ENCODE results near the gene OLFM1. TPM values are rescaled to one million over a fixed set of nuclear protein-coding genes. Genes with fewer than 3 reads are reported as not detected.
"Not testable (repeated sequence)": the region's sequence is repeated elsewhere in the genome, so short reads cannot be mapped to it uniquely, and the experiment has no call there.

Gene OLFM1
- total RNA-seq, 2 experiments from 2014 or later = not detected

DNA sequence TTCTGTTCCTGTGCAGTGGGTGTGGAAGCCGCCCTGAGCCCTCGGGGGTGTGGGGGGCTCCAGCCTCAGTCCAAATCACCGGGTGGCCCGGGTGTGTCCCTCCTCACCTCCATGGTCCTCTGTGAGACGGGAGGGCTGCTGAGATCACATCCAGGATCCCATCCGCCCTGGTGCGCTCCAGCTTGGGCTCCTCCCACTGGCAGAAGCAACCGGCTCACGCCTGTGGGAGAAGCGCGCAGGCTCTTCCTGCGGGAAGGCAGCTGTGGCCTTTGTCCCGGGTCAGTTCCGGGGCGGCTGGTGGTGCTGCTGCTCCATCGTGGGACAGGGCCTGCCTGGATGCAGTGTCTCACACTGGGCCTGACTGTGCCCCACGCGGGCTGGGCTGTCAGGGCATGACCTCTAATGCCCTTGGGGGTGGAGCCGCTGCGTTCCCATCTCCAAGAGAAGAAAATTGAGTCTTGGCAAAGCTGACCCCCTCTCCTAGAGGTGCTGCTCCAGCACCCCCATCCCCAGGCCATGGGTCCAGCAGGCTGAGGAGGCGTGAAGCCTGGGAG lies 18.5 kb downstream of the OLFM1 start:
- no peaks in the 10 kb centered on the region for H3K36me3 Mint-ChIP-seq (ENCODE audit: low read depth)
- ATAC-seq = no peak
- POLR2A ChIA-PET = no interaction called here
- H3K9me3 Mint-ChIP-seq (ENCODE audit: low read depth) = no peaks in the 10 kb centered on the region
- no peak overlapping the region for H3K4me3 Mint-ChIP-seq
- intact Hi-C loops (cut with DNase I, micrococcal nuclease) = no loop called here
- H3K27me3 Mint-ChIP-seq = peaks cover 23% of the 10 kb centered on the region
- CTCF ChIA-PET = no interaction called here
- no peak overlapping the region for H3K27ac Mint-ChIP-seq
- no peaks in the 10 kb centered on the region for H3K4me1 Mint-ChIP-seq
- no peak for DNase-seq

DNA sequence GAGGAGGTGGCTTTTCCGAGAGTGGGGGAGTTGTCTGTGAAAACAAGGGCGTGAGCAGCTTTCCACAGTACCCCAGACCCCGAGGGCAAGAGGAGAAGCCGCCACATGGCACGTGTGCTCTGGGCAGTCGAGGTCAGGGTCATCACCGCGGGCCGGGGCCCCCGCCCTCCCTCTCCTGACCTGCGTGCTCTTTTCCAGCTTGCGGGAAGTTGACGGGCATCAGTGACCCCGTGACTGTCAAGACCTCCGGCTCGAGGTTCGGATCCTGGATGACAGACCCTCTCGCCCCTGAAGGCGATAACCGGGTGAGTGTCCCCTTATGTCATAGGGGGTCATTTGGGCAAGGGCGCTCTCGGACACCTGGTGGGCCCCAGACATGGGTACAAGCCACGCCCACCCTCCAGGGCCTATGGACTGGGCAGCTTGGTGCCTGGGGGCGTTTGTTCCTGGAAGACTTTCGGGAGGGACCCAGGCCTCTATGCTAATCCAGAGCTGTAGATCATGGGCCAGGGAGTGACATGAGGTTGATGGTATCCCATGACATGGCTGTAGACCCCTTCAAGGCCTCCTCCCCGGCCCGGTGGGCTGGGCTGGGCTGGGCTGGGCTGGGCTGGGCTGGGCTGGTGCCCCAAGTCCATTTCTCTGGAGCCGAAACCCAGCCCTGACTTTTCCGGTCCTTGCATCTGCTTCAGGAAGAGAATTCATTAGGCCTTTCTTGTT lies 19.2 kb downstream of the OLFM1 start:
- Mint-ChIP-seq H3K27ac (no peak overlapping the region), H3K4me3 (no peak overlapping the region), H3K36me3 (ENCODE audit: low read depth) (no peaks in the 10 kb centered on the region), H3K4me1 (no peaks in the 10 kb centered on the region), H3K9me3 (ENCODE audit: low read depth) (no peaks in the 10 kb centered on the region), H3K27me3 (peaks cover 20% of the 10 kb centered on the region)
- ATAC-seq (no peak), DNase-seq (no peak)
- POLR2A ChIA-PET = no interaction called here
- intact Hi-C loops (cut with DNase I, micrococcal nuclease) = no loop called here
- CTCF ChIA-PET = no interaction called here

DNA sequence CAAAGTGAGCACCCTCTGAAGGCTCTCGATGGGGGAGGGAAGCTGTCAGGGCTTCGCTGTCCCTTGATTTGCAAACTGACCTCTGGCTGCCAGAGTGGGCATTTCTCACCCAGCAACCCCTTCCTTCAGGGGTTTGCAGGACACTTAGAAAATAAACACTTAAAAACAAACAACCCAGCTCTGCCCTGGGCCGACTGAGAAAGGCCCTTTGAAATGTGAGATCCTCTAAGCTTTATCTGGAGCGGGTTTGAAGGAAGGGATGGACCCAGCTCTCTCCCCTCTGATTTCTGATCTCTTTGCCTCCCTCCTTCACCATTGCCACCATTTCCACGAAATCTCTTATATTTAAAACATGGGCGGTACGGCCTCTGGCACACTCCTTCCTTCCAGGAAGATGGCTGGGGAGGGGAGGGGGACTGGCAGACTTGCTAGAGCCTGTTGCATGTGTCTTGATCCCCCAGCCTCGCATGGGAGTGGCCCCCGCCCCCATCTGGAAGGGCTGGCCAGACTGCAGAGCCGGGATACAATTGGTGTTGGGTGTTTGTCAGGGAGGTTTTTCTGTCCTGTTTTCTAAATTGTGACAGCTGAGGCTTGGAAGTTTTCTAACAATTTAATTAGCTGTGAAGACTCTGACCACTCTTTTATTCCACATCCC lies 20.2 kb downstream of the OLFM1 start:
- no peaks in the 10 kb centered on the region for H3K4me1 Mint-ChIP-seq
- CTCF ChIA-PET = no interaction called here
- H3K27ac Mint-ChIP-seq = no peak overlapping the region
- no peaks in the 10 kb centered on the region for H3K9me3 Mint-ChIP-seq (ENCODE audit: low read depth)
- DNase-seq = no peak
- POLR2A ChIA-PET = no interaction called here
- H3K4me3 Mint-ChIP-seq = no peak overlapping the region
- no peaks in the 10 kb centered on the region for H3K36me3 Mint-ChIP-seq (ENCODE audit: low read depth)
- no peak for ATAC-seq
- intact Hi-C loops (cut with DNase I, micrococcal nuclease) = no loop called here
- H3K27me3 Mint-ChIP-seq = peaks cover 20% of the 10 kb centered on the region

DNA sequence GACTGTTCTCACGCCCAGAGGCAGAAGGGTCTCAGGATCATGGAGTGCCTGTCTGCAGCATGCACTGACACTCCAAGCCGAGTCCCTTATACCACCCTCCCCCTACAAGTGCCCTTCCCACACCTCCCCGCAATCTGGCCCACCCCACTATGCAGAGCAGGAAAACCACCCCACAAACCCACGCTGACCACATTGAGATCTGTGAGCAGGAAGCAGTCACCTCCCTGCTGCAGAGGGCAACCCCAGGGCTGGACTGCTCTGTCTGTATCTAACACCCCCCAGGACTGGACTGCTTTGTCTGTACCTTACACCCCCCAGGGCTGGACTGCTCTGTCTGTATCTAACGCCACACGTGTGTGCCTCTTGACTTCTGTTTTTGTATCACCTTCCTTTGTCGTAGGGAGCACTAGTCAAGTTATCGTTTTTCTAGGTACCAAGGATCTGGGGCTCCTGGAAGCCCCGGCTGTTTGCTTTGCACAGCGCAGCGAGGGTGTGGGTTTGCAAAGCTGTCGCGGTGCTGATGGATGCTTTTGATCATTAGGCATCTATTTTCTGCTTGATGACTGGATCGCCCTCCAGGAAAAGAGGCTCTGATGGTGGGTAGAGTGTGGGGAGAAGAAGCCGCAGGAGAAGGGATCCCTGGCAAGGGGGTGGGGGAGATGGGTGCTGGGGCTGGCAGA lies 21.5 kb downstream of the OLFM1 start:
- no peak for ATAC-seq
- POLR2A ChIA-PET = no interaction called here
- intact Hi-C loops (cut with DNase I, micrococcal nuclease) = no loop called here

DNA sequence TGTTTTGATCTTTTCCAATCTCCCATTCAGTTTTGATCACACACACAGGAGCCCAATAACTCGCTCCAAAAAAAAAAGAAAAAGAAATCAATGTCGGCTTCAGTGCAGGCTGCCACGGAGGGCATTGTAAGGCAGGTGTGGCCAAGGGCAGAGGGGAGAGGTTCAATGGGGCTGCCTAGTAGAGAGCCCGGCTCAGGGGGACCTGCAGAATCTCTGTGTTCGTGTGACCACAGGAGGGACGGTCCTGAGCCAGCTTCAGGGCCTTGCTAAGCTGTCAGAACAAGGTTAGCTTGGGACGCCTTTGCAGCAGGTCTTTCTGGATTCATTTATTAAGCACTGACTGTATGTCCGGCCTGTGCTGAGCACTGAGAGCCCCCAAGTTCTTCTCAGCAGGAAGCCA lies 22.2 kb downstream of the OLFM1 start:
- Mint-ChIP-seq H3K4me1 (no peaks in the 10 kb centered on the region), H3K4me3 (no peak overlapping the region), H3K27me3 (peaks cover 15% of the 10 kb centered on the region), H3K9me3 (ENCODE audit: low read depth) (no peaks in the 10 kb centered on the region), H3K36me3 (ENCODE audit: low read depth) (no peaks in the 10 kb centered on the region), H3K27ac (no peak overlapping the region)
- CTCF ChIA-PET = no interaction called here
- POLR2A ChIA-PET = no interaction called here
- intact Hi-C loops (cut with DNase I, micrococcal nuclease) = no loop called here
- no peak for DNase-seq
- no peak for ATAC-seq

More for the DNA sequence above, 21.5 kb downstream of the OLFM1 start:
- Mint-ChIP-seq H3K36me3 (ENCODE audit: low read depth) (no peaks in the 10 kb centered on the region), H3K4me1 (no peaks in the 10 kb centered on the region), H3K27me3 (peaks cover 15% of the 10 kb centered on the region), H3K4me3 (no peak overlapping the region), H3K9me3 (ENCODE audit: low read depth) (no peaks in the 10 kb centered on the region), H3K27ac (no peak overlapping the region)
- no peak for DNase-seq
- CTCF ChIA-PET = no interaction called here

DNA sequence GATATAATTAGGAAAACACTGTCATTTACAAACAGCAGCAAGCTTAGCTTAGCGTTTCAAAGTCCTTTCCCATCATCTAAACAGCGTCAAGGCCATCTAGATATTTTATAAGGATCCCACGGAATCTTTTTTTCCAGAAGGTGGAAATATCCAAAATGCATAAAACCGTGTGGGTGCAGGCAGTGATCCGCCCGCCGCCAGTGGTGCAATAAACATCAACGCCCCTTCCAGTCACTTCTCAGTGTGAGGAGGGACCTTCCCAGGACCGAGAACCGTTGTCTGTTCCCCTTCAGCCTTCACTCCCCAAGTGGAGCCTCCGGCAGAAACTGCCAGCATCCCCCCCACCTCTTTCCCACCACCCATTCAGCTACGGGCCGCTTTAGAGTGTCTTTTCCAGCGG lies 22.9 kb downstream of the OLFM1 start:
- POLR2A ChIA-PET = no interaction called here
- no peak for DNase-seq
- CTCF ChIA-PET = no interaction called here
- no peak for ATAC-seq
- H3K4me3 Mint-ChIP-seq = no peak overlapping the region
- H3K27me3 Mint-ChIP-seq = peaks cover 12% of the 10 kb centered on the region
- intact Hi-C loops (cut with DNase I, micrococcal nuclease) = no loop called here
- no peaks in the 10 kb centered on the region for H3K4me1 Mint-ChIP-seq
- H3K27ac Mint-ChIP-seq = no peak overlapping the region
- no peaks in the 10 kb centered on the region for H3K9me3 Mint-ChIP-seq (ENCODE audit: low read depth)
- H3K36me3 Mint-ChIP-seq (ENCODE audit: low read depth) = no peaks in the 10 kb centered on the region

DNA sequence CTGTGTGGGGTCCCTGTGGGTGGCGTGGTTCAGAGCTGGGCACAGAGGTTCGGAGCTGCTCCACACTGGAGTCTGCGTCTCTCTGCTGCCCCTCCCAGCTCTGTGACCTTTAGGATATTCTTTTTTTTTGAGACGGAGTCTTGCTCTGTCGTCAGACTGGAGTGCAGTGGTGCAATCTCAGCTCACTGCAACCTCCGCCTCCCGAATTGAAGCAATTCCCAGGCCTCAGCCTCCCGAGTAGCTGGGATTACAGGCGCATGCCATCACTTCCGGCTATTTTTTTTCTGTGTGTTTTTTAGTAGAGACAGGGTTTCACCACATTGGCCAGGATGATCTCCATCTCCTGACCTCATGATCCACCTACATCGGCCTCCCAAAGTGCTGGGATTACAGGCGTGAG lies 24.1 kb downstream of the OLFM1 start:
- intact Hi-C loops (cut with DNase I, micrococcal nuclease) = not testable (repeated sequence)

DNA sequence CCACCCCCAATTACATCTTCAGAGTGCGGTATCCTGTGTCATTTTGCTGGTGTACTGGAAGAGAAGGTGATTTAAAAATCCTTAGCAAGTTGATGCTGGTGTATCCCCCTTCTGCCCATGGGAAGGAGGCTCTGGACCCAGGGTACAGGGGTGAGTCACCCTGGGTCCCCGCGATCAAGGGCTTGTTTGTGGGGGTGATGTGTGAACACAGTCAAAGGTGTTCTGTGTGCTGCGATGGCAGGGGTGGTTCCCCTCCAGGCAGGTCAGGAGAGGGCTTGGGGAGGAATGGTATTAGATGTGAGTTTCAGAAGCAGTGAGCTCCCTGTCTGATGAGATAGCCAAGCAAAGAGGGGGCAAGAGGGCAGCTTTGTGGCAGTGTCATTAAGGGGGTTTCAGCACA lies 28.9 kb downstream of the OLFM1 start:
- Mint-ChIP-seq H3K9me3 (ENCODE audit: low read depth) (no peaks in the 10 kb centered on the region), H3K4me1 (no peaks in the 10 kb centered on the region), H3K27ac (no peak overlapping the region), H3K27me3 (no peaks in the 10 kb centered on the region), H3K36me3 (ENCODE audit: low read depth) (no peaks in the 10 kb centered on the region), H3K4me3 (no peak overlapping the region)
- DNase-seq = no peak
- intact Hi-C loops (cut with DNase I, micrococcal nuclease) = no loop called here
- ChIA-PET CTCF (no interaction called here), POLR2A (no interaction called here)
- no peak for ATAC-seq

More for the DNA sequence above, 24.1 kb downstream of the OLFM1 start:
- ATAC-seq; H3K27ac Mint-ChIP-seq; POLR2A ChIA-PET; DNase-seq; H3K4me3 Mint-ChIP-seq; H3K4me1 Mint-ChIP-seq; CTCF ChIA-PET; H3K36me3 Mint-ChIP-seq (ENCODE audit: low read depth); H3K9me3 Mint-ChIP-seq (ENCODE audit: low read depth): not testable (repeated sequence)
- peaks cover 12% of the 10 kb centered on the region for H3K27me3 Mint-ChIP-seq

DNA sequence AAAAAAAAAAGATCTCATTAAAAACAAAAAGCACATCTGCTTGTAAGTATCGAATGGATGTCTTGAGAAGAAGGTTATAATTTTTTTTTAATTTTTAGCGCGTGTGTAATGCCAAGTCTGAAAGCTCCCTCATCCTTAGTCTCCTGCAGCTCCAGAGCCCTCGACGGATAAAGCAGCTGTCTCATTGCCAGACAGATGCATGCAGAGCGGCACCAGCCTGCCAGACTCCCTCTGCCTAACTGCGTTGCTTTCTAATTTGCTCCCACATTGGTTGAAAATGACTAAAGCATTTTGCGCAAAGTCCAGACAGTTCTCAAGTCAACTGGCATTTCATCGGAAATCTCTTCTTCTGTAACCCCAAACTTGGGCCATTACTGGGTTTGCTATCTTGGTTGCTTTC lies 29.4 kb downstream of the OLFM1 start:
- H3K4me3 Mint-ChIP-seq = no peak overlapping the region
- H3K27ac Mint-ChIP-seq = no peak overlapping the region
- no peaks in the 10 kb centered on the region for H3K36me3 Mint-ChIP-seq (ENCODE audit: low read depth)
- no peaks in the 10 kb centered on the region for H3K27me3 Mint-ChIP-seq
- ChIA-PET POLR2A (no interaction called here), CTCF (no interaction called here)
- no peaks in the 10 kb centered on the region for H3K4me1 Mint-ChIP-seq
- no peaks in the 10 kb centered on the region for H3K9me3 Mint-ChIP-seq (ENCODE audit: low read depth)
- DNase-seq (no peak), ATAC-seq (no peak)
- intact Hi-C loops (cut with DNase I, micrococcal nuclease) = no loop called here

DNA sequence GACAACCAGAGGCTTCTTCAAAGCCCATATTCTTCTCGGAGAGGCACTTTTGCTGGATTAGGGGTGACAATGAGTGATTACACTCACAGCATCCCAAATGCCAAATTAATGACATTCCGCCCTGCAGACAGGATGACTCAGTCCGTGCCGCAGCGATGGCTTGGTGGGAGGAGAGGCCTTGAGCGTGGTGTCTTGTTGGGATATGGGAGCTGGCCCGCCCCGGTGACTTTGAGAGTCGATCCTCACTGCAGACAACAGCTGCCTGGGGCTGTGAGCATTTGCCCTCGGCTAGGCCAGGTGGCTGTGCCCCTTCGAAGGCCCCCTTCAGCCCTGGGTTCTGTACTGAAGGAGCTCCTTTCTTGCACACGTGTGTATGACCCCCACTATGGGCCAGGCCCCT lies 29.8 kb downstream of the OLFM1 start:
- no peak overlapping the region for H3K27ac Mint-ChIP-seq
- H3K4me1 Mint-ChIP-seq = no peaks in the 10 kb centered on the region
- no peaks in the 10 kb centered on the region for H3K27me3 Mint-ChIP-seq
- no peak for DNase-seq
- no peak for ATAC-seq
- no peaks in the 10 kb centered on the region for H3K36me3 Mint-ChIP-seq (ENCODE audit: low read depth)
- POLR2A ChIA-PET = no interaction called here
- no peak overlapping the region for H3K4me3 Mint-ChIP-seq
- no peaks in the 10 kb centered on the region for H3K9me3 Mint-ChIP-seq (ENCODE audit: low read depth)
- intact Hi-C loops (cut with DNase I, micrococcal nuclease) = no loop called here
- CTCF ChIA-PET = no interaction called here

DNA sequence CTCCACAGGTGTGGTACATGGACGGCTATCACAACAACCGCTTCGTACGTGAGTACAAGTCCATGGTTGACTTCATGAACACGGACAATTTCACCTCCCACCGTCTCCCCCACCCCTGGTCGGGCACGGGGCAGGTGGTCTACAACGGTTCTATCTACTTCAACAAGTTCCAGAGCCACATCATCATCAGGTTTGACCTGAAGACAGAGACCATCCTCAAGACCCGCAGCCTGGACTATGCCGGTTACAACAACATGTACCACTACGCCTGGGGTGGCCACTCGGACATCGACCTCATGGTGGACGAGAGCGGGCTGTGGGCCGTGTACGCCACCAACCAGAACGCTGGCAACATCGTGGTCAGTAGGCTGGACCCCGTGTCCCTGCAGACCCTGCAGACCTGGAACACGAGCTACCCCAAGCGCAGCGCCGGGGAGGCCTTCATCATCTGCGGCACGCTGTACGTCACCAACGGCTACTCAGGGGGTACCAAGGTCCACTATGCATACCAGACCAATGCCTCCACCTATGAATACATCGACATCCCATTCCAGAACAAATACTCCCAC lies 32.1 kb downstream of the OLFM1 start:
- ChIA-PET CTCF (no interaction called here), POLR2A (no interaction called here)
- H3K27me3 Mint-ChIP-seq = no peaks in the 10 kb centered on the region
- ATAC-seq (no peak), DNase-seq (no peak)
- H3K36me3 Mint-ChIP-seq (ENCODE audit: low read depth) = no peaks in the 10 kb centered on the region
- no peak overlapping the region for H3K4me3 Mint-ChIP-seq
- no peak overlapping the region for H3K27ac Mint-ChIP-seq
- no peaks in the 10 kb centered on the region for H3K9me3 Mint-ChIP-seq (ENCODE audit: low read depth)
- intact Hi-C loops (cut with DNase I, micrococcal nuclease) = no loop called here
- H3K4me1 Mint-ChIP-seq = no peaks in the 10 kb centered on the region

DNA sequence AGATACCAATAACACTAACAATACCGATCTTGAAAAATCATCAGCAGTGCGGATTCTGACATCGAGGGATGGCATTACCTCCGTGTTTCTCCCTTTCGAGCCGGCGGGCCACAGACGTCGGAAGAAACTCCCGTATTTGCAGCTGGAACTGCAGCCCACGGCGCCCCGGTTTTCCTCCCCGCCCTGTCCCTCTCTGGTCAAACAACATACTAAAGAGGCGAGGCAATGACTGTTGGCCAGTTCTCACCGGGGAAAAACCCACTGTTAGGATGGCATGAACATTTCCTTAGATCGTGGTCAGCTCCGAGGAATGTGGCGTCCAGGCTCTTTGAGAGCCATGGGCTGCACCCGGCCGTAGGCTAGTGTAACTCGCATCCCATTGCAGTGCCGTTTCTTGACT lies 32.8 kb downstream of the OLFM1 start:
- ChIA-PET POLR2A (no interaction called here), CTCF (no interaction called here)
- Mint-ChIP-seq H3K27ac (no peak overlapping the region), H3K27me3 (no peaks in the 10 kb centered on the region), H3K9me3 (ENCODE audit: low read depth) (no peaks in the 10 kb centered on the region), H3K36me3 (ENCODE audit: low read depth) (no peaks in the 10 kb centered on the region), H3K4me1 (no peaks in the 10 kb centered on the region), H3K4me3 (no peak overlapping the region)
- DNase-seq (no peak), ATAC-seq (no peak)
- intact Hi-C loops (cut with DNase I, micrococcal nuclease) = no loop called here
